Measurements from ENCODE around the gene RSPH6A. TPM values are rescaled to one million over a fixed set of nuclear protein-coding genes. Genes with fewer than 3 reads are reported as not detected.
A peak's percentile ranks its signal among the peaks of the same experiment; 100 is the strongest.

Gene RSPH6A
- total RNA-seq, 6 donors from 2014 or later = 0.15 to 5.2 (median 0.32) TPM; not detected in 2

DNA sequence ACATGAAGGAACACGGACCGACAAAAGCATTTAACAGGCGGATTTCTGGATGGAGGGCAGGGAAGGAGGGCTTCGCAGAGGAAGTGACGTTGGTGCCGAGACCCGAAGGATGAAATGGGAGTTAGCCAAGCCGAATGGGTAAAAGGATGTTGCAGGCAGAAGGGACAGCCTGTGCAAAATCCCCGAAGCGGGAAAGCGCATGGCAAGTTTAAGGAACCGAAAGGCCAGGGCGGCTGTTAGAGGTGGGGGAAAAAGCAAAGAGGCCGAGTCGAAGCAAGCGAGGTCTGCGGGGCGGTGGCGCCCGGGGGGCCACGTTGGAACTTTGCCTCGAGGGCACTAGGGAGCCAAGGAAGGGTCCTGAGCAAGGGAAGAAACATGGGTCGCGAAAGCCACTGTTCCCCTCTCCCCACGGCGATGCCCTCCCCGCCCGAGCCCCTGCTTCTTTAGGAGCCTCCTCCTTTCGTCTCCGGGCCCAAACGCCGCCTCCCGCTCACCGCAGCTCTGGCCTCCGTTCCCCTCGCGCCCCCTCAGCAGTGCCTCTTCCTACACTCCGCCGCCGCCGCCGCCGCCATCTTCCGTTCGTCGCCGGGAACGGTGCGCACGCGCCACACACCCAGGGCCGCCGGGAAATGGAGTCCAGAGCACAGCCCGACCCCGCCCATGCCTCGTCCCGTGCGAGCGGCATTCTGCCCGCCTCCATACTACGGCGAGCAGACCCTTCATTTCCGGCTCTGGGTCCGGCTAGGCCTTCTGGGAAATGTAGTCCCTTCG, 47.6 kb upstream of the RSPH6A start, which contains the start of gene SYMPK:
Gene SYMPK, minus strand, starts transcription at position 584 of the 771 bp plus-strand sequence. CDS start 8,652 bp downstream, outside the sequence.
- ATAC-seq (ENCODE audit: low FRiP score in 2 of 2) (peak; percentile 98 to 100), DNase-seq (peak; percentile 99)
- peak in 2 of 4 donors; percentile 28 to 83 for TF ChIP-seq POLR2A (IDR thresholded peaks at IDR 0.05)
- TF ChIP-seq EP300 (IDR thresholded peaks at IDR 0.05) = no peak
- peak; percentile 92 to 94 for TF ChIP-seq POLR2AphosphoS5 (IDR thresholded peaks at IDR 0.05)
- Histone ChIP-seq H3K36me3 (peaks cover 0 to 19% (median 8%) of the 10 kb centered on the region in 4 donors), H3K4me3 (peak within 1 kb of the TSS; percentile 78 to 89 (median 82)), H3K9me3 (no peaks in the 10 kb centered on the region), H3K27ac (peak within 1 kb of the TSS; percentile 89 to 94 (median 90)), H3K27me3 (peaks cover 0 to 11% (median 5%) of the 10 kb centered on the region in 4 donors), H3K4me1 (peaks cover 17 to 33% (median 27%) of the 10 kb centered on the region in 4 donors)
- WGBS, 2 donors = 0% methylated on average over 62 to 65 of the region's 65 CpGs

DNA sequence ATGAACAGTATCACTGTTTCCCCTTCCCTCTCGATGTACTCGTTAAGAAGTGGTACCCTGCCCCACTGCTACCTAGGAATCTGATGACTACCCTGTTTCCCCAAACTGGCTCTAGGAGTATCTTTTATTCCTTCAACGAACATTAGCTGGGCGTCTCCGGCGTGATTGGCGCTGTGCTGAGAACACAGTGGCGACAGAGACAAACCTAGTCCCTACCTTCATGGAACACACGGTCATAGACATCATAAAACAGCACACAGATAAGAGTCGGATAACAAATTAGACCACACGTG, 47.1 kb upstream of the RSPH6A start:
- 0% methylated on average over 11 of the region's 11 CpGs for WGBS, 2 donors

DNA sequence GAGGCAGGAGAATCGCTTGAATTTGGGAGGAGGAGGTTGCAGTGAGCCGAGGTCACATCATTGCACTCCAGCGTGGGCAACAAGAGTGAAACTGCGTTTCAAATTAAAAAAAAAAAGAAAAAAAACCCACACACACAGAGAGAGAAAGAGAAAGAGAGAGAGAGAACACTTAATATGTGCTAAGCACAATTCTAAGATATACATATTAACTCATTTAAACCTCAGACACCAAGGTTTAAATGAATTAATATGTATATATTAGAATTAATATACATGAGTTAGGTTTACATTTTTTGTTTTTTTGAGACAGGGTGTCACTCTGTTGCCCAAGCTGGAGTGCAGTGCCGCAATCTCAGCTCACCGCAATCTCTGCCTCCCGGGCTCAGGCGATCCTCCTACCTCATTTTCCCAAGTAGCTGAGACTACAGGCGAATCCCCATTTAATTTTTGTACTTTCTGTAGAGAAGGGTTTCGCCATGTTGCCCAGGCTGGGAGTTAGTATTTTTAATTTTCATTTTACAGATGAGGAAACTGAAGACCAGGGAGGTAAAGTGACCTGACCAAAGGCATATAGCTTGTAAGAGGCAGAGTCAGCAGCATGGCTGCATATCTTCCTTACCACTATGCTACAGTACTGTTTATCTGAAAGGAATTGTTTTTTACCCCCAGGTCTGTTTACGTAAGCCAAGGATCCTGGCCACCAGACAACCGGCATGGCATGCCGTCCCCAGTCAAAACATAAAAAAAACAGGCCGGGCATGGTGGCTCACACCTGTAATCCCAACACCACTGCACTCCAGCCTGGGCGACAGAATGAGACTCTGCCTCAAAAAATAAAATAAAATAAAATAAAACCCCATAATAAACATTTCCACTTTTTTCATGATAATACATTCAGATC, 45.5 kb upstream of the RSPH6A start:
- Histone ChIP-seq H3K36me3 (peaks cover 0 to 27% (median 13%) of the 10 kb centered on the region in 4 donors), H3K4me3 (no peak overlapping the region), H3K4me1 (peaks cover 17 to 33% (median 27%) of the 10 kb centered on the region in 4 donors), H3K27ac (no peak overlapping the region), H3K9me3 (no peaks in the 10 kb centered on the region), H3K27me3 (peaks cover 0 to 11% (median 5%) of the 10 kb centered on the region in 4 donors)
- TF ChIP-seq, protein P1, sequence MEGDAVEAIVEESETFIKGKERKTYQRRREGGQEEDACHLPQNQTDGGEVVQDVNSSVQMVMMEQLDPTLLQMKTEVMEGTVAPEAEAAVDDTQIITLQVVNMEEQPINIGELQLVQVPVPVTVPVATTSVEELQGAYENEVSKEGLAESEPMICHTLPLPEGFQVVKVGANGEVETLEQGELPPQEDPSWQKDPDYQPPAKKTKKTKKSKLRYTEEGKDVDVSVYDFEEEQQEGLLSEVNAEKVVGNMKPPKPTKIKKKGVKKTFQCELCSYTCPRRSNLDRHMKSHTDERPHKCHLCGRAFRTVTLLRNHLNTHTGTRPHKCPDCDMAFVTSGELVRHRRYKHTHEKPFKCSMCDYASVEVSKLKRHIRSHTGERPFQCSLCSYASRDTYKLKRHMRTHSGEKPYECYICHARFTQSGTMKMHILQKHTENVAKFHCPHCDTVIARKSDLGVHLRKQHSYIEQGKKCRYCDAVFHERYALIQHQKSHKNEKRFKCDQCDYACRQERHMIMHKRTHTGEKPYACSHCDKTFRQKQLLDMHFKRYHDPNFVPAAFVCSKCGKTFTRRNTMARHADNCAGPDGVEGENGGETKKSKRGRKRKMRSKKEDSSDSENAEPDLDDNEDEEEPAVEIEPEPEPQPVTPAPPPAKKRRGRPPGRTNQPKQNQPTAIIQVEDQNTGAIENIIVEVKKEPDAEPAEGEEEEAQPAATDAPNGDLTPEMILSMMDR (IDR thresholded peaks at IDR 0.05) = no peak
- TF ChIP-seq POLR2A (IDR thresholded peaks at IDR 0.05) (no peak), POLR2AphosphoS5 (IDR thresholded peaks at IDR 0.05) (no peak), EP300 (IDR thresholded peaks at IDR 0.05) (no peak)
- DNase-seq = no peak
- no peak for ATAC-seq (ENCODE audit: low FRiP score in 2 of 2)
- WGBS, 2 donors = 89 to 91% methylated on average over 15 of the region's 15 CpGs

More for the DNA sequence above, 47.1 kb upstream of the RSPH6A start:
- Histone ChIP-seq H3K4me1 (peaks cover 17 to 33% (median 27%) of the 10 kb centered on the region in 4 donors), H3K36me3 (peaks cover 0 to 19% (median 8%) of the 10 kb centered on the region in 4 donors), H3K9me3 (no peaks in the 10 kb centered on the region), H3K27me3 (peaks cover 0 to 11% (median 5%) of the 10 kb centered on the region in 4 donors), H3K27ac (peak overlapping the region; percentile 89 to 94 (median 90)), H3K4me3 (peak overlapping the region; percentile 78 to 89 (median 82))
- TF ChIP-seq POLR2AphosphoS5 (IDR thresholded peaks at IDR 0.05) = no peak
- TF ChIP-seq, protein P1 (IDR thresholded peaks at IDR 0.05) = no peak
- no peak for TF ChIP-seq EP300 (IDR thresholded peaks at IDR 0.05)
- no peak for TF ChIP-seq POLR2A (IDR thresholded peaks at IDR 0.05)
- ATAC-seq (ENCODE audit: low FRiP score in 2 of 2) = no peak
- DNase-seq = no peak

DNA sequence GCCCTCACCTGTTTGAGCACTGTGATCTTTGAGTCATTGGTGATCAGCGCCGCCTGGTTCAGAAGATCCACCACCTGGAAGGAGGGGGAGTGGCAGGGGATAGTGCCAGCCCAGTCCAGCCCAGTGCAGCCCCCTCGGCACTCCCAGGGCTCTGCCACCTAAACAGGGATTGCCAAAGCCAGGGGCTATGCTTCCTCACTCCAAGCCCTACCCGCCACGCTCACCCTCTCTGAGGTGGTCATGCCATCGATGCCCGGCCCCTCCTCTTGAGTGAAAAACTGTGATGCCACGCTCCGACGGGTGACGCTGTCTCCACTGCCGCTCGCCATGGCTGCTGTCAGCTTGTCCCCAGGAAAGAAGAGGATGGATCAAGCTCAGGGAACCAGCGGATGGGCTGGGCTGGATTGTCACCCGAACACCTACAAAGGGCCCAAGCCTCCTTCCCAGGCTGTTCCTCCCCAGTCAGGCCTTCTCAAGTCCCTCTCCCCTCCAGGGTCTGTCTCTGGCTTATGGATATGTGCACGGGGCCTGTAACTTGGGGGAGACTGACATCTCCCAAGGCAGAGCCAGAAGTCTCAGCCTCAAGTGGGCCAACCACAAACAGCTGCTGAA, 39.2 kb upstream of the RSPH6A start:
- DNase-seq (no peak), ATAC-seq (ENCODE audit: low FRiP score in 2 of 2) (peak in 1 of 2 donors; percentile 4)
- H3K9me3 ChIP-seq = no peaks in the 10 kb centered on the region
- TF ChIP-seq, protein P1 (IDR thresholded peaks at IDR 0.05) = no peak
- TF ChIP-seq EP300 (IDR thresholded peaks at IDR 0.05) (no peak), POLR2AphosphoS5 (IDR thresholded peaks at IDR 0.05) (no peak), POLR2A (IDR thresholded peaks at IDR 0.05) (no peak)
- WGBS, 2 donors = 96 to 97% methylated on average over 13 to 16 of the region's 16 CpGs
- H3K4me3 ChIP-seq = no peak overlapping the region
- peak overlapping the region in 1 of 4 donors; percentile 72 for H3K27ac ChIP-seq
- H3K36me3 ChIP-seq = peaks cover 12 to 81% (median 59%) of the 10 kb centered on the region in 4 donors
- no peaks in the 10 kb centered on the region for H3K27me3 ChIP-seq
- H3K4me1 ChIP-seq = peaks cover 0 to 12% (median 0%) of the 10 kb centered on the region in 4 donors

All from upper lobe of left lung (tissue), 6 donors.